RWPE1 (cell line): Measurements from ENCODE around the gene AP3B2.

Experiments
- CTCF ChIA-PET: fragments of 350-600 bp; sonication (Branson Sonifier 250); formaldehyde crosslinking; extraction: SDS; loops from one replicate; lab custom pipeline; 2021; lab: Yijun Ruan, JAX
- POLR2A ChIA-PET: fragments of 400-600 bp; formaldehyde crosslinking; extraction: SDS; loops from one replicate; lab custom pipeline; 2020; ENCODE audit warnings: antibody characterized with exemption; ENCODE audit not compliant: low non-redundant PET; lab: Yijun Ruan, JAX
- DNase-seq: peaks from one replicate; pipeline ENCODE4 v3.0.0; 2012; ENCODE audit warnings: low spot score
- H3K27ac ChIP-seq: fragments of 450-650 bp; 2 replicates; pipeline ENCODE4 v1.5.1; 2017
- CTCF ChIP-seq: fragments of 450-650 bp; conservative IDR thresholded peaks from 2 replicates; pipeline ENCODE4 v1.5.1; 2017; ENCODE audit warnings: low read depth, mild to moderate bottlenecking

AP3B2 gene

GRCh38 chr15:82742134-82742533, 32.5 kb upstream of the AP3B2 start:
- no peak for TF ChIP-seq CTCF

GRCh38 chr15:82739086-82739485, 29.4 kb upstream of the AP3B2 start:
- CTCF ChIA-PET: no interaction called here
- DNase-seq: no peak
- no peak overlapping the region for H3K27ac ChIP-seq
- POLR2A ChIA-PET: no interaction called here
- TF ChIP-seq CTCF: no peak

More at GRCh38 chr15:82742134-82742533, 32.5 kb upstream of the AP3B2 start:
- ChIA-PET CTCF (interaction anchor here (0.7 kb wide), 2 partner anchors 44 to 857 kb away, joined by 3 read pairs; no protein-coding TSS in a partner anchor), POLR2A (interaction anchor here (0.7 to 1.3 kb wide), 2 partner anchors 8 to 69 kb away, joined by 3 to 5 read pairs; no protein-coding TSS in a partner anchor)
- peak; percentile 57 for DNase-seq
- peak overlapping the region; percentile 86 for H3K27ac ChIP-seq

- CTCF ChIA-PET: no interaction called here
- TF ChIP-seq CTCF: no peak
- POLR2A ChIA-PET: no interaction called here
- peak; percentile 19 for DNase-seq
- H3K27ac ChIP-seq: peak overlapping the region; percentile 33; the same call in 1 of the 2 replicates
These were observed 28.3 kb upstream of the AP3B2 start for GRCh38 chr15:82737975-82738374.

- no peak for DNase-seq
- H3K27ac ChIP-seq: no peak overlapping the region
- ChIA-PET CTCF (no interaction called here), POLR2A (no interaction called here)
- no peak for TF ChIP-seq CTCF
These were observed 21.9 kb upstream of the AP3B2 start for GRCh38 chr15:82731527-82731926.

- no peak for DNase-seq
- CTCF ChIA-PET: no interaction called here
- H3K27ac ChIP-seq: no peak overlapping the region
- TF ChIP-seq CTCF: no peak
- POLR2A ChIA-PET: no interaction called here
These were observed 20.4 kb upstream of the AP3B2 start for GRCh38 chr15:82730022-82730530.

- no peak for DNase-seq
- ChIA-PET CTCF (no interaction called here), POLR2A (no interaction called here)
- no peak overlapping the region for H3K27ac ChIP-seq
- no peak for TF ChIP-seq CTCF
These were observed 17.1 kb upstream of the AP3B2 start for GRCh38 chr15:82726816-82727215.
